Frontal cortex (tissue), 4 donors: Measurements from ENCODE around the gene LRP4. TPM values are rescaled to one million over a fixed set of nuclear protein-coding genes. Genes with fewer than 3 reads are reported as not detected.

Source experiments
- DNase-seq, 2 donors: peaks; one replicate each; pipeline ENCODE4 v3.0.0; 2012; ENCODE audit warnings: low spot score in 2 of 2
- FAIRE-seq: peaks from 2 replicates; lab custom pipeline; 2012; peaks lifted over from hg19 to GRCh38; lab: Jason Lieb, UNC
- total RNA-seq: library from RNA; depleted of rRNA; stranded (reverse); fragments of >200 nt; gene quantifications from one replicate; pipeline ENCODE4 v1.2.3, GENCODE V29; 2014
- donor health status: control.
- donor health status: control.
- donor health status: control.

LRP4 gene
- total RNA-seq, 1 donor from 2014 or later, result 4.1 TPM

GRCh38 chr11:46920755-46921154, 2.4 kb upstream of the LRP4 start:
- FAIRE-seq, result no peak
- no peak for DNase-seq

GRCh38 chr11:46918788-46919513, 601 bp upstream of the LRP4 start:
- no peak for FAIRE-seq
- no peak for DNase-seq

- DNase-seq (no peak), FAIRE-seq (no peak)
These were observed 628 bp downstream of the LRP4 start for GRCh38 chr11:46917762-46918082.

- no peak for DNase-seq
- FAIRE-seq, result no peak
These were observed 1.1 kb downstream of the LRP4 start for GRCh38 chr11:46917109-46917761.

GRCh38 chr11:46916286-46917108, 1.9 kb downstream of the LRP4 start:
- no peak for FAIRE-seq
- peak in 1 of 2 donors; percentile 61 for DNase-seq

- FAIRE-seq (no peak), DNase-seq (no peak)
These were observed 3.4 kb downstream of the LRP4 start for GRCh38 chr11:46914910-46915309.

- FAIRE-seq (no peak), DNase-seq (no peak)
These were observed 4.0 kb downstream of the LRP4 start for GRCh38 chr11:46914363-46914762.

- no peak for DNase-seq
- FAIRE-seq, result no peak
These were observed 4.9 kb downstream of the LRP4 start for GRCh38 chr11:46913484-46913883.

GRCh38 chr11:46912526-46913150, 5.7 kb downstream of the LRP4 start:
- DNase-seq, result no peak
- FAIRE-seq, result no peak

GRCh38 chr11:46907606-46908005, 10.7 kb downstream of the LRP4 start:
- FAIRE-seq (no peak), DNase-seq (no peak)

GRCh38 chr11:46906609-46907041, 11.7 kb downstream of the LRP4 start:
- DNase-seq (no peak), FAIRE-seq (no peak)

GRCh38 chr11:46905806-46906205, 12.5 kb downstream of the LRP4 start:
- FAIRE-seq (no peak), DNase-seq (no peak)

- peak; percentile 68 for FAIRE-seq
These were observed 14.5 kb downstream of the LRP4 start for GRCh38 chr11:46903846-46904245.

GRCh38 chr11:46902694-46903093, 15.7 kb downstream of the LRP4 start:
- no peak for FAIRE-seq

More at GRCh38 chr11:46903846-46904245, 14.5 kb downstream of the LRP4 start:
- peak; percentile 72 to 86 for DNase-seq

GRCh38 chr11:46901156-46901555, 17.2 kb downstream of the LRP4 start:
- no peak for DNase-seq
- no peak for FAIRE-seq

More at GRCh38 chr11:46902694-46903093, 15.7 kb downstream of the LRP4 start:
- no peak for DNase-seq

GRCh38 chr11:46900091-46900746, 18.1 kb downstream of the LRP4 start:
- no peak for FAIRE-seq
- no peak for DNase-seq

- no peak for DNase-seq
- FAIRE-seq, result no peak
These were observed 18.8 kb downstream of the LRP4 start for GRCh38 chr11:46899501-46900025.

- FAIRE-seq, result no peak
- no peak for DNase-seq
These were observed 19.8 kb downstream of the LRP4 start for GRCh38 chr11:46898396-46899095.
